Mesendoderm (in vitro differentiated cells): Measurements from ENCODE around the gene MATN1.

Experiments
- DNase-seq: peaks from one replicate; pipeline ENCODE4 v3.0.0; 2013
- H2AK5ac ChIP-seq: 2 replicates; pipeline ENCODE4 v1.6.1; 2013; ENCODE audit warnings: low read length, inconsistent platforms
- H2BK120ac ChIP-seq: 2 replicates; pipeline ENCODE4 v1.6.1; 2013; ENCODE audit warnings: low read depth, mild to moderate bottlenecking, low read length, moderate library complexity, mixed read lengths
- H2BK15ac ChIP-seq: replicated peaks from 2 replicates; pipeline ENCODE4 v1.6.1; 2013; ENCODE audit warnings: low read depth, mild to moderate bottlenecking, moderate library complexity
- H2BK5ac ChIP-seq: 2 replicates; pipeline ENCODE4 v1.6.1; 2013; ENCODE audit warnings: low read length, inconsistent platforms
- H3K18ac ChIP-seq: 2 replicates; pipeline ENCODE4 v1.6.1; 2013; ENCODE audit warnings: mild to moderate bottlenecking, low read length, mixed read lengths
- H3K23ac ChIP-seq: one replicate; pipeline ENCODE4 v1.6.1; 2013; ENCODE audit warnings: low read length
- H3K27ac ChIP-seq: 2 replicates; pipeline ENCODE4 v1.5.1; 2013; ENCODE audit warnings: low read depth, mild to moderate bottlenecking, inconsistent platforms, low read length, moderate library complexity
- H3K27me3 ChIP-seq: 2 replicates; pipeline ENCODE4 v1.6.1; 2013; ENCODE audit warnings: low read length, control low read depth, mild to moderate bottlenecking, inconsistent platforms; ENCODE audit not compliant: insufficient read depth, poor library complexity
- H3K36me3 ChIP-seq: 2 replicates; pipeline ENCODE4 v1.6.1; 2013; ENCODE audit warnings: low read length, inconsistent platforms; ENCODE audit not compliant: control insufficient read depth, insufficient read depth
- H3K4ac ChIP-seq: one replicate; pipeline ENCODE4 v1.6.1; 2013; ENCODE audit warnings: low read depth, mild to moderate bottlenecking, low read length, moderate library complexity
- H3K4me1 ChIP-seq: 2 replicates; pipeline ENCODE4 v1.6.1; 2013; ENCODE audit warnings: low read depth, low read length, inconsistent platforms; ENCODE audit not compliant: control insufficient read depth
- H3K4me2 ChIP-seq: 2 replicates; pipeline ENCODE4 v1.6.1; 2013; ENCODE audit warnings: low read length
- H3K4me3 ChIP-seq: 2 replicates; pipeline ENCODE4 v1.5.1; 2013; ENCODE audit warnings: mild to moderate bottlenecking, low read length
- H3K56ac ChIP-seq: one replicate; pipeline ENCODE4 v1.6.1; 2013; ENCODE audit warnings: low read length
- H3K79me1 ChIP-seq: 2 replicates; pipeline ENCODE4 v1.6.1; 2013; ENCODE audit warnings: low read length, inconsistent platforms
- H3K79me2 ChIP-seq: 2 replicates; pipeline ENCODE4 v1.6.1; 2013; ENCODE audit warnings: mild to moderate bottlenecking, low read length; ENCODE audit not compliant: control insufficient read depth, insufficient read depth
- H3K9ac ChIP-seq: 2 replicates; pipeline ENCODE4 v1.6.1; 2013; ENCODE audit warnings: low read length, inconsistent platforms
- H4K5ac ChIP-seq: one replicate; pipeline ENCODE4 v1.6.1; 2013; ENCODE audit warnings: low read length
- H4K8ac ChIP-seq: one replicate; pipeline ENCODE4 v1.6.1; 2013; ENCODE audit warnings: low read depth, mild to moderate bottlenecking, control low read depth, low read length, moderate library complexity
- WGBS: extraction: QIAGEN DNeasy Blood & Tissue Kit; methylation state at CpG from one replicate; pipeline ENCODE4 v1.1.7; 2013; ENCODE audit warnings: low lambda C conversion rate, missing lambda C conversion rate; ENCODE audit not compliant: insufficient coverage; ENCODE audit errors: extremely low coverage; 5-methylcytosine and 5-hydroxymethylcytosine counted together

The MATN1 gene

GRCh38 chr1:30675761-30676160, 47.6 kb downstream of the MATN1 start:
- no peak for DNase-seq
- H3K9ac ChIP-seq, result no peak overlapping the region
- no peak overlapping the region for H3K18ac ChIP-seq
- H3K4ac ChIP-seq, result no peak overlapping the region
- no peak overlapping the region for H4K8ac ChIP-seq
- H3K79me1 ChIP-seq, result no peaks in the 10 kb centered on the region
- no CpG with 5 or more reads among the region's 2 CpGs for WGBS
- H3K56ac ChIP-seq, result no peak overlapping the region
- no peaks in the 10 kb centered on the region for H3K4me1 ChIP-seq
- H3K23ac ChIP-seq, result no peak overlapping the region
- H2BK5ac ChIP-seq, result no peak overlapping the region
- H3K79me2 ChIP-seq, result no peaks in the 10 kb centered on the region
- H3K4me2 ChIP-seq, result no peak overlapping the region
- H2AK5ac ChIP-seq, result no peak overlapping the region
- H3K27ac ChIP-seq, result no peak overlapping the region
- H4K5ac ChIP-seq, result no peak overlapping the region
- no peak overlapping the region for H2BK120ac ChIP-seq
- H2BK15ac ChIP-seq, result no peak overlapping the region
- no peaks in the 10 kb centered on the region for H3K27me3 ChIP-seq
- no peak overlapping the region for H3K4me3 ChIP-seq
- no peaks in the 10 kb centered on the region for H3K36me3 ChIP-seq

DNA sequence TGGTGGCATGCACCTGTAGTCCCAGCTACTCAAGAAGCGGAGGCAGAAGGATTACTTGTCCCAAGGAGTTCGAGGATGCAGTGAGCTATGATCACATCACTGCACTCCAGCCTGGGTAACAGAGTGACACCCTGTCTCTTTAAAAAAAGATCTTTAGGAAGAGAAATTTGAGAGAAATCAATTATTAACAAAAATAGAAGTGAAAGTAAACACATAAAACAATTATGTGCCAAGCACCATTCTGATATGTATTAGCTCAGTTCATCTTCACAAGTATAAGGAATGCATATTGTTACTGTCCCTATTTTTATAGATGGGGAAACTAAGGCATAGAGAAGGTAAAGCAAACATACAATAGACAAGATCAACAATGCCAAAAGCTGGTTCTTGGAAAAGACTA, 48.1 kb downstream of the MATN1 start:
- Histone ChIP-seq H3K4me3 (no peak overlapping the region), H4K8ac (no peak overlapping the region), H3K36me3 (no peaks in the 10 kb centered on the region), H3K27ac (no peak overlapping the region), H3K9ac (no peak overlapping the region), H2BK5ac (no peak overlapping the region), H3K18ac (no peak overlapping the region), H3K56ac (no peak overlapping the region), H2AK5ac (no peak overlapping the region), H3K4me1 (no peaks in the 10 kb centered on the region), H4K5ac (no peak overlapping the region), H3K79me1 (no peaks in the 10 kb centered on the region), H3K79me2 (no peaks in the 10 kb centered on the region), H3K23ac (no peak overlapping the region), H2BK120ac (no peak overlapping the region), H3K4ac (no peak overlapping the region), H3K27me3 (no peaks in the 10 kb centered on the region), H2BK15ac (no peak overlapping the region), H3K4me2 (no peak overlapping the region)
- WGBS, result no CpG with 5 or more reads among the region's 2 CpGs
- DNase-seq, result no peak

- H3K27me3 ChIP-seq, result no peaks in the 10 kb centered on the region
- H3K18ac ChIP-seq, result no peak overlapping the region
- H3K56ac ChIP-seq, result no peak overlapping the region
- H2BK120ac ChIP-seq, result no peak overlapping the region
- H3K4me3 ChIP-seq, result no peak overlapping the region
- H2AK5ac ChIP-seq, result no peak overlapping the region
- H3K4ac ChIP-seq, result no peak overlapping the region
- no peak overlapping the region for H3K27ac ChIP-seq
- H4K5ac ChIP-seq, result no peak overlapping the region
- H2BK5ac ChIP-seq, result no peak overlapping the region
- no peak overlapping the region for H3K4me2 ChIP-seq
- no peaks in the 10 kb centered on the region for H3K4me1 ChIP-seq
- DNase-seq, result no peak
- no peak overlapping the region for H3K23ac ChIP-seq
- no peak overlapping the region for H2BK15ac ChIP-seq
- no peaks in the 10 kb centered on the region for H3K36me3 ChIP-seq
- no CpG with 5 or more reads among the region's 3 CpGs for WGBS
- H3K9ac ChIP-seq, result no peak overlapping the region
- H3K79me2 ChIP-seq, result no peaks in the 10 kb centered on the region
- no peak overlapping the region for H4K8ac ChIP-seq
- H3K79me1 ChIP-seq, result no peaks in the 10 kb centered on the region
These were observed 50.0 kb downstream of the MATN1 start for GRCh38 chr1:30673395-30673794.

DNA sequence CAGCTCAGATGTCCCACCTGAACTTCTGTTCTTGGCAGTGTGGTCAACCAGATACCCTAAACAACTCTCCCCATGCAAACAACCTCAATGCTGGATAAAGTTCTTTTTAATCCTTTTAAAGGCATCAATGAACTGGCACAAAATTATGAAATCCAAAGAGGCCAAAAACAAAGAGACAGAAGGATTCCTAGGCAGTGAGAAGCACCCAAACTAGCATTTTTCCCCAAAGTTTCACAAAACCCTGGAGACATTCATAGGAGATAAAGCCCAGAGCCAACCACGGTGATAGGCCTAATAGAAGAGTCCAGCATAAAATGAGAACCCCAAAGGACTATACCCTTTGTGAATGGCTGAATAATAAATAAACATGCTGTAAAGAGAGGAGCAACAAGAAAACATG, 50.7 kb downstream of the MATN1 start:
- Histone ChIP-seq H3K79me1 (no peaks in the 10 kb centered on the region), H3K4me1 (no peaks in the 10 kb centered on the region), H3K27me3 (no peaks in the 10 kb centered on the region)

GRCh38 chr1:30670240-30671060, 52.9 kb downstream of the MATN1 start:
- Histone ChIP-seq H3K9ac (no peak overlapping the region), H2BK15ac (no peak overlapping the region), H3K36me3 (no peaks in the 10 kb centered on the region), H2BK5ac (no peak overlapping the region), H3K4me2 (no peak overlapping the region), H3K4me1 (no peaks in the 10 kb centered on the region), H3K4me3 (no peak overlapping the region), H3K23ac (no peak overlapping the region), H4K5ac (no peak overlapping the region), H4K8ac (no peak overlapping the region), H3K27ac (no peak overlapping the region), H2BK120ac (no peak overlapping the region), H3K27me3 (no peaks in the 10 kb centered on the region), H2AK5ac (no peak overlapping the region), H3K56ac (no peak overlapping the region), H3K79me1 (no peaks in the 10 kb centered on the region), H3K18ac (no peak overlapping the region), H3K79me2 (no peaks in the 10 kb centered on the region), H3K4ac (no peak overlapping the region)
- WGBS, result no CpG with 5 or more reads among the region's 9 CpGs
- no peak for DNase-seq

More for the DNA sequence above, 50.7 kb downstream of the MATN1 start:
- Histone ChIP-seq H3K23ac (no peak overlapping the region), H3K27ac (no peak overlapping the region), H3K18ac (no peak overlapping the region), H2AK5ac (no peak overlapping the region), H3K4me3 (no peak overlapping the region), H4K8ac (no peak overlapping the region), H3K4ac (no peak overlapping the region), H2BK120ac (no peak overlapping the region), H3K36me3 (no peaks in the 10 kb centered on the region), H3K9ac (no peak overlapping the region), H3K4me2 (no peak overlapping the region), H4K5ac (no peak overlapping the region), H2BK15ac (no peak overlapping the region), H3K56ac (no peak overlapping the region), H3K79me2 (no peaks in the 10 kb centered on the region), H2BK5ac (no peak overlapping the region)
- no CpG with 5 or more reads among the region's 1 CpG for WGBS
- no peak for DNase-seq
